ENCODE results near the gene HABP4.

GRCh38 chr9:96495341-96495740 is 45.4 kb downstream of the HABP4 start:
- TF ChIP-seq, protein P1, sequence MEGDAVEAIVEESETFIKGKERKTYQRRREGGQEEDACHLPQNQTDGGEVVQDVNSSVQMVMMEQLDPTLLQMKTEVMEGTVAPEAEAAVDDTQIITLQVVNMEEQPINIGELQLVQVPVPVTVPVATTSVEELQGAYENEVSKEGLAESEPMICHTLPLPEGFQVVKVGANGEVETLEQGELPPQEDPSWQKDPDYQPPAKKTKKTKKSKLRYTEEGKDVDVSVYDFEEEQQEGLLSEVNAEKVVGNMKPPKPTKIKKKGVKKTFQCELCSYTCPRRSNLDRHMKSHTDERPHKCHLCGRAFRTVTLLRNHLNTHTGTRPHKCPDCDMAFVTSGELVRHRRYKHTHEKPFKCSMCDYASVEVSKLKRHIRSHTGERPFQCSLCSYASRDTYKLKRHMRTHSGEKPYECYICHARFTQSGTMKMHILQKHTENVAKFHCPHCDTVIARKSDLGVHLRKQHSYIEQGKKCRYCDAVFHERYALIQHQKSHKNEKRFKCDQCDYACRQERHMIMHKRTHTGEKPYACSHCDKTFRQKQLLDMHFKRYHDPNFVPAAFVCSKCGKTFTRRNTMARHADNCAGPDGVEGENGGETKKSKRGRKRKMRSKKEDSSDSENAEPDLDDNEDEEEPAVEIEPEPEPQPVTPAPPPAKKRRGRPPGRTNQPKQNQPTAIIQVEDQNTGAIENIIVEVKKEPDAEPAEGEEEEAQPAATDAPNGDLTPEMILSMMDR (IDR thresholded peaks at IDR 0.05): no peak
- no peak for TF ChIP-seq POLR2A (IDR thresholded peaks at IDR 0.05)
- no peak for TF ChIP-seq POLR2AphosphoS5 (IDR thresholded peaks at IDR 0.05)

Data from gastroesophageal sphincter (tissue), 3 donors.